Parathyroid adenoma (tissue), 2 donors: ENCODE measurements around the gene NAGLU.

Experiments
- H2AFZ ChIP-seq: fragments of 300-600 bp; sonication (generic); one replicate; pipeline ENCODE4 v1.7.0; 2017; ENCODE audit warnings: antibody characterized with exemption, mild to moderate bottlenecking
- H3K27ac ChIP-seq: fragments of 300-600 bp; sonication (generic); one replicate; pipeline ENCODE4 v1.7.0; 2017
- H3K27me3 ChIP-seq: fragments of 300-600 bp; sonication (generic); one replicate; pipeline ENCODE4 v1.7.0; 2017; ENCODE audit warnings: low read length; ENCODE audit not compliant: control insufficient read depth, insufficient read depth
- H3K36me3 ChIP-seq: fragments of 300-600 bp; sonication (generic); one replicate; pipeline ENCODE4 v1.7.0; 2017; ENCODE audit warnings: low read length; ENCODE audit not compliant: control insufficient read depth, insufficient read depth
- H3K4me1 ChIP-seq: fragments of 300-600 bp; sonication (generic); one replicate; pipeline ENCODE4 v1.7.0; 2017; ENCODE audit warnings: control low read depth
- H3K4me2 ChIP-seq: fragments of 300-600 bp; sonication (generic); one replicate; pipeline ENCODE4 v1.7.0; 2017; ENCODE audit warnings: low read length
- H3K4me3 ChIP-seq: fragments of 300-600 bp; sonication (generic); one replicate; pipeline ENCODE4 v1.7.0; 2017; ENCODE audit warnings: low read depth, low read length
- H3K79me2 ChIP-seq: fragments of 300-600 bp; sonication (generic); one replicate; pipeline ENCODE4 v1.7.0; 2017; ENCODE audit warnings: control low read depth
- H3K9ac ChIP-seq: fragments of 300-600 bp; sonication (generic); one replicate; pipeline ENCODE4 v1.7.0; 2017; ENCODE audit warnings: mild to moderate bottlenecking
- H3K9me3 ChIP-seq: fragments of 300-600 bp; sonication (generic); one replicate; pipeline ENCODE4 v1.7.0; 2017; ENCODE audit warnings: low read length; ENCODE audit not compliant: control insufficient read depth
- TF ChIP-seq, protein P1 (sequence below): fragments of 300-600 bp; sonication (generic); IDR thresholded peaks from one replicate; pipeline ENCODE4 v1.7.0; 2017; ENCODE audit warnings: antibody characterized with exemption, mild to moderate bottlenecking
- donor health status: primary hyperparathyroidism.

Gene NAGLU

DNA sequence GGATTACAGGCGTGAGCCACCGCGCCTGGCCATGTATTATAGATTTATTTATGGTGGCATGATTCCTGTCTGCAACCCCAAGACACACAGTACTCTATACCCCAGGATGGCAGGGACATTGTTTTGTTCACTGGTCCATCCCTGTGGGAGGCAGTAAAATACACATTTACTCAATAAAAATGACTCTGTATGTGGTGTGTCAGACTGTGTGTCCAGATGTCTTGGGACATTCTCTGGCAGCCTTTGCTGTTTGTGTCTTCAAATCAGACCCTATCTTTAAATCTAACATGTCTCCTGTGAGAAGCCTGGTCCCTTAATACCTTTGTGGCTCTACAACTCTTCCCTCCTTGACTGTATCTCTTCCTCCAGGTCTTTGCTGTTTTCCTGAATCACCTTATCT is 24.2 kb downstream of the NAGLU start:
- Histone ChIP-seq H3K4me2 (no peak overlapping the region), H3K27ac (no peak overlapping the region), H3K9ac (no peak overlapping the region), H3K27me3 (no peaks in the 10 kb centered on the region), H3K4me1 (peaks cover 11% of the 10 kb centered on the region), H3K9me3 (no peaks in the 10 kb centered on the region), H2AFZ (no peak overlapping the region), H3K4me3 (no peak overlapping the region), H3K79me2 (peaks cover 25% of the 10 kb centered on the region), H3K36me3 (no peaks in the 10 kb centered on the region)
- TF ChIP-seq, protein P1, sequence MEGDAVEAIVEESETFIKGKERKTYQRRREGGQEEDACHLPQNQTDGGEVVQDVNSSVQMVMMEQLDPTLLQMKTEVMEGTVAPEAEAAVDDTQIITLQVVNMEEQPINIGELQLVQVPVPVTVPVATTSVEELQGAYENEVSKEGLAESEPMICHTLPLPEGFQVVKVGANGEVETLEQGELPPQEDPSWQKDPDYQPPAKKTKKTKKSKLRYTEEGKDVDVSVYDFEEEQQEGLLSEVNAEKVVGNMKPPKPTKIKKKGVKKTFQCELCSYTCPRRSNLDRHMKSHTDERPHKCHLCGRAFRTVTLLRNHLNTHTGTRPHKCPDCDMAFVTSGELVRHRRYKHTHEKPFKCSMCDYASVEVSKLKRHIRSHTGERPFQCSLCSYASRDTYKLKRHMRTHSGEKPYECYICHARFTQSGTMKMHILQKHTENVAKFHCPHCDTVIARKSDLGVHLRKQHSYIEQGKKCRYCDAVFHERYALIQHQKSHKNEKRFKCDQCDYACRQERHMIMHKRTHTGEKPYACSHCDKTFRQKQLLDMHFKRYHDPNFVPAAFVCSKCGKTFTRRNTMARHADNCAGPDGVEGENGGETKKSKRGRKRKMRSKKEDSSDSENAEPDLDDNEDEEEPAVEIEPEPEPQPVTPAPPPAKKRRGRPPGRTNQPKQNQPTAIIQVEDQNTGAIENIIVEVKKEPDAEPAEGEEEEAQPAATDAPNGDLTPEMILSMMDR: no peak

DNA sequence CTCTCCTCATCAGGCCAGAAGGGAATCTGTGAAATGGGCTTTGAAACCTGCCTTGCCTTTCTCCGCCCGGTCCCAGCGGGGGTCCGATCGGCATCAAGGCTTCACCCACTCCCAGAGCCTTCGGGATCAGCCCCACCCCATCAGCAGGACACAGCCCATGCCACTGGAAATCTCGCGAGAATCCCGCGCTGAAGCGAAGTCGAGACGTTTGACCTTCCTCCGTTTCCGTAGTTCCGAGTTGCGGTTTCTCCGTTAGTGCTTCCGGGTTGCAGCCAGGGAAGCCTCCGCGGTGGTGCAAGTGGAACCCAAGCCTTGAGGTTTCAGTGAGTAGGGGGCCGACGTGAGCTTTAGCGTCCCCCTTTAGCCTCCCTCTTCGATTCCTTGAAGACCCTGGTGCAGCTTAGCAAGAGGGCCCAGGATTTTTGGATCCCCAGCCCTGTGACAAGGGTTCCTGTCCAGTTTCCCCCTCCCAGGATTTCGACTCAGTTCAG is 25.9 kb downstream of the NAGLU start, which contains the start of gene COASY:
COASY (plus strand) TSS at position 252 of the 491 bp plus-strand sequence. CDS start 475 bp downstream, outside the sequence.
- peaks cover 19% of the 10 kb centered on the region for H3K4me1 ChIP-seq
- peak within 1 kb of the TSS; percentile 91 for H3K4me2 ChIP-seq
- H2AFZ ChIP-seq: peak within 1 kb of the TSS; percentile 85
- H3K27me3 ChIP-seq: no peaks in the 10 kb centered on the region
- H3K9ac ChIP-seq: peak within 1 kb of the TSS; percentile 56
- no peaks in the 10 kb centered on the region for H3K9me3 ChIP-seq
- peaks cover 29% of the 10 kb centered on the region for H3K79me2 ChIP-seq
- peak within 1 kb of the TSS; percentile 74 for H3K27ac ChIP-seq
- H3K4me3 ChIP-seq: peak within 1 kb of the TSS; percentile 81
- H3K36me3 ChIP-seq: no peaks in the 10 kb centered on the region
- TF ChIP-seq, protein P1: no peak

DNA sequence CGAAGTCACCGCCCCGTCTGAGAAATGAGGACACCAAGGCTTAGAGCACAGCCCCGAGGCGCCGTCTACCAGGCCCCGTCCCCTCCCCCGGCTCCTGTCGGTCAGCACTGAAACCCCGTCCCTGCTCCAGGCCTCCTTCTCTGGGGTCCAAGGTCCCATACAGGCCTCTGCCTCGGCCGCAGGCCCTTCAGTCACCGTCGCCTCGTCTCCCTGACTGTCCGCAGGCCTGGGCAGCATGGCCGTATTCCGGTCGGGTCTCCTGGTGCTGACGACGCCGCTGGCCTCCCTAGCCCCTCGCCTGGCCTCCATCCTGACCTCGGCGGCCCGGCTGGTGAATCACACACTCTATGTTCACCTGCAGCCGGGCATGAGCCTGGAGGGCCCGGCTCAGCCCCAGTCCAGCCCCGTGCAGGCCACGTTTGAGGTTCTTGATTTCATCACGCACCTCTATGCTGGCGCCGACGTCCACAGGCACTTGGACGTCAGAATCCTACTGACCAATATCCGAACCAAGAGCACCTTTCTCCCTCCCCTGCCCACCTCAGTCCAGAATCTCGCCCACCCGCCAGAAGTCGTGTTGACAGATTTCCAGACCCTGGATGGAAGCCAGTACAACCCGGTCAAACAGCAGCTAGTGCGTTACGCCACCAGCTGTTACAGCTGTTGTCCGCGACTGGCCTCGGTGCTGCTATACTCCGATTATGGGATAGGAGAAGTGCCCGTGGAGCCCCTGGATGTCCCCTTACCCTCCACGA is 26.5 kb downstream of the NAGLU start:
- Histone ChIP-seq H3K79me2 (peaks cover 29% of the 10 kb centered on the region), H3K9me3 (no peaks in the 10 kb centered on the region), H3K36me3 (no peaks in the 10 kb centered on the region), H2AFZ (peak overlapping the region; percentile 85), H3K9ac (peak overlapping the region; percentile 56), H3K27ac (peak overlapping the region; percentile 74), H3K4me2 (peak overlapping the region; percentile 91), H3K27me3 (no peaks in the 10 kb centered on the region), H3K4me3 (peak overlapping the region; percentile 81), H3K4me1 (peaks cover 20% of the 10 kb centered on the region)
- TF ChIP-seq, protein P1: no peak

DNA sequence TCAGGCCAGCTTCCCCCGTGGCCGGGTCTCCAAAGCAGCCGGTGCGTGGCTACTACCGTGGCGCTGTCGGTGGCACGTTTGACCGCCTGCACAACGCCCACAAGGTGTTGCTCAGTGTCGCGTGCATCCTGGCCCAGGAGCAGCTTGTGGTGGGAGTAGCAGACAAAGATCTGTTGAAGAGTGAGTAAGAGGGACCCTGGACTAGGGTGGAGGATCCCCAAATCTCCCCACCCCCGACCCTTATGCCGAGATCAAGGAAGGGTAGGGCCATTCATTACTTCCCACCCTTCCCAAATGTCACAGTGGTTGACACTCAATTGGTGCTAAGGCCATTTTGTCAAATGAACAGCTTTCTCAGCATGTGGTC is 27.1 kb downstream of the NAGLU start:
- H3K79me2 ChIP-seq: peaks cover 29% of the 10 kb centered on the region
- H3K9me3 ChIP-seq: no peaks in the 10 kb centered on the region
- peak overlapping the region; percentile 91 for H3K4me2 ChIP-seq
- no peaks in the 10 kb centered on the region for H3K36me3 ChIP-seq
- TF ChIP-seq, protein P1: no peak
- H3K9ac ChIP-seq: peak overlapping the region; percentile 56
- no peaks in the 10 kb centered on the region for H3K27me3 ChIP-seq
- H3K4me1 ChIP-seq: peaks cover 24% of the 10 kb centered on the region
- H3K4me3 ChIP-seq: peak overlapping the region; percentile 81
- no peak overlapping the region for H3K27ac ChIP-seq
- no peak overlapping the region for H2AFZ ChIP-seq
